GM20431 (cell line): ENCODE measurements around the gene CHRM2.
"Not testable (repeated sequence)": the region's sequence is repeated elsewhere in the genome, so short reads cannot be mapped to it uniquely, and the experiment has no call there.

ENCODE experiments used
- in situ Hi-C: fragments of 300-500 bp; cut with MseI, MboI; formaldehyde crosslinking; loops from one replicate; pipeline ENCODE4 v1.15.0; 2020; ENCODE audit warnings: low sequenced_read_pairs; ENCODE audit not compliant: unreplicated experiment

Gene CHRM2

DNA sequence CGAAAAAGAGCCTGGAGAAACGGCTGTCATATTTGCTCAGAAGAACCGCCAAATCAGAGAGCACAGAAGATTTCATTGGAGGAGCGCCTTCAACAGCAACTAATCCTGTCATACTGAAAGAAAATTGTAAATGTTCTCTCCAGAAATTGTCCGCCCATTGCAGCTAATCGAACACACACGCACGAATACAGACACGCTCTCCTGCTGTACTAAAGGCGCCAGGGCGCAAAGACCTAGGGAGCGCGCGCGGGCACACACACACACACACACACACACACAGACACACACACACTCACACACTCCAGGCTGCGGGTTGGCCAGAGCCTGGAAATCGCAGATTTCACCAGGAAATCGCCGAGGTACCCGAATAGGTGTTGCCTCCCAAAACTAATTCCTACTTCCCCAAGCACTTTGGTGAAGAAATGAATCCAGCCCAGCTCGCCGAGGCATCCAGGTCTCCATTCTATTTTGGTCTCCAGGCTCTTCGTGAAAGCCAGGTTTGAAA, at the start of gene CHRM2:
Gene CHRM2 (plus strand): TSS at position 157 of the 505 bp plus-strand sequence. CDS start 146,214 bp downstream, outside the sequence.
- in situ Hi-C loops = no loop called here

DNA sequence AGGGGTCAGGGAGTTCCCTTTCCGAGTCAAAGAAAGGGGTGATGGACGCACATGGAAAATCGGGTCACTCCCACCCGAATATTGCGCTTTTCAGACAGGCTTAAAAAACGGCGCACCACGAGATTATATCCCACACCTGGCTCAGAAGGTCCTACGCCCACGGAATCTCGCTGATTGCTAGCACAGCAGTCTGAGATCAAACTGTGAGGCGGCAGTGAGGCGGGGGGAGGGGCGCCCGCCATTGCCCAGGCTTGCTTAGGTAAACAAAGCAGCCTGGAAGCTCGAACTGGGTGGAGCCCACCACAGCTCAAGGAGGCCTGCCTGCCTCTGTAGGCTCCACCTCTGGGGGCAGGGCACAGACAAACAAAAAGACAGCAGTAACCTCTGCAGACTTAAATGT, 37.1 kb upstream of the CHRM2 start:
- in situ Hi-C loops = not testable (repeated sequence)

DNA sequence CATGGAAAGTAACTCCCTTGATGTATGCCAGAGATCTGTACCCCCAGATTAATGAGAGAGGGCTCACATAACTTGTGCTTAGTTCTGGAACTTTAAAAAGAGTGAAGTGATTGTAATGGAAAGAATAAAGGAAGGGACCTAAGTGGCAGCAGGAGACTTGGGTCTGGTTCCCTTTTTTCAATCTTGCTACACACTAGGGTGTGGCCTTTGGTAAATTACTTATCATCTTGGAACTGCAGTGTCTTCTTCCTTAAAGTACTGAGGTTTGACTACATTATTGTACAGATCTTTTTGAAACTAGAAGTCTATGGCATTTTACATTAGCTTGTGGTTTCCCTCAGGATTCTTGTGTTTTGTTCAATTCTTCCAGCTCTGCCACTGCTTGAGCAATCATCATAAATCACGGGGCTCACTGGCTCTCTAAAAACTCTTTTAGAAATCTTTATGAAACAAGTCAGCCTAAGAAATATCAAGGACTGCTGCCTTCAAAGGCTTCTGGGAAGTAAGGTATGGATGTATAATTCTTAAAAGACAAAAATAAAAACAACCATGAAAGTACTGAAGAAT, 22.5 kb upstream of the CHRM2 start:
- in situ Hi-C loops = no loop called here

DNA sequence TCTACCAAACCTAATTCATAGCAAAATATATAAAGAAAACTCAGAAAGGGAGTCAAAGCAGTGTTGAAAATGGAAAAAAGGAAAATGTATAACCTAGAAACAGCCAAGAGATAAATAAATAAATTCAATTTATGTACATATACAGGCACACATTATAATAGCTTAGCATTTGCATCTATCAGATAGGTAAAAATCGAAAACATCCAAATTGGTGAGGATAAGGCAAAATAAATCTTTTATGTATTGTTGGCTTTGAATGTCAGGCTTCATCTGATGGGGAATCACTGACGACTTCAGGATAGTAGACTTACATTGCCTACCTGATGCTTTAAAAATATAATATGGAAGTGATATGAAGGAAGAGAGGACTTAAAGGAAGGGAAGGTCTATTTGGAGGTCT, 20.6 kb upstream of the CHRM2 start:
- in situ Hi-C loops = no loop called here

DNA sequence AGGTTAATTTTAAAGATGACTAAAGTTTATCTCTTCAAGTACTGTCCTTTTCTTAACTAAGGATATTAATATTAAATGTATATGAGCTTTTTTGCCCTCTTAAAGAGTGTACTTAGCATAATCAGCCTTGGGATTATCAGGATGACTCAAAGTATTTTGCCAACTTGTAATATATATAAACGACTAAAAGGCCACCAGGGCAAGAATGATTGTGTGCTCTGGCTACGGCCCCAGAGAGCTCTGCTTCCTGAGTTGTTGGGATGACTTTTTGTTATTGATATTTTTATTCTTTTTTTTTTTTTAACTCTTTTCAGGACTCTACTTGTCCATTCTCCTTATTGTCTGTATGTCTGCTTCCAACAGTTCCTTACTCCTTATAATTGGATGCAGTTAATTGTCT, 14.8 kb upstream of the CHRM2 start:
- in situ Hi-C loops = no loop called here

DNA sequence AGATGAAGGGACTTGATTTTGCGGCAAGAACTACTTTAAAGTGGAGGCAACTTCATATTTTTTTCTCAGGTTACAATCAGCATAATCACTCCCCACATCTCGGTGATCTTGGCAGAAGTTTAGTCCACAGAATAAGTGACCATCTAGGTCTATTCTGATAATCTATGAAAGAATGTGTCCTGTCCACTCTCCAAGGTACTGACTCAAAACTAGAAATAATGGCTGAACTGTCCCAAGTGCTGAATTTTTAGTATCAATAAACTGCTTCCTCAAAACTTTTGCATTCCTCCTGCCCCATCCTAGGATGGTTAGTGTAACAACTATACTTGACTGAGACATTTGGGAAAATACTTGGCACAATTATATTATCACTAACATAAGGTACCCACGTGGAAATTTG, 10.9 kb upstream of the CHRM2 start:
- in situ Hi-C loops = no loop called here

DNA sequence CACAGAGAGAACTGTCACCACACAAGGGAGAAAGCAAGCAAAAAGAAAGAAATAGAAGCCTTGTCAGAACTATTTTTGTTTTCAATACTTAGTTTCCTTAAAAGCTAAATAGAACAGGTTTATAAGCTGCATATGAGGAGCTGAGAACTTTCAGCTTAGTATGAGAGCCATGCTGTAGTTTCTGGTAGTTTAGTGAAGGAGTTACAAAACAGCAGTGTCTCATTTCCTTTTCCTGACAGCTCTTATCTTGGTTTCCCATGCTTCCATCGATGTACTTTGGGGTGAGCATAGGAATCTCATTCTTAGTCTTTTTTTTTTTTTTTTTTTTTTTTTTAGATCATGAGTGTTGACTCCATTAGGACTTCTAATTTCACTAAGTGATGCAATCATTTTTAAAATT, 8.6 kb upstream of the CHRM2 start:
- in situ Hi-C loops = no loop called here

DNA sequence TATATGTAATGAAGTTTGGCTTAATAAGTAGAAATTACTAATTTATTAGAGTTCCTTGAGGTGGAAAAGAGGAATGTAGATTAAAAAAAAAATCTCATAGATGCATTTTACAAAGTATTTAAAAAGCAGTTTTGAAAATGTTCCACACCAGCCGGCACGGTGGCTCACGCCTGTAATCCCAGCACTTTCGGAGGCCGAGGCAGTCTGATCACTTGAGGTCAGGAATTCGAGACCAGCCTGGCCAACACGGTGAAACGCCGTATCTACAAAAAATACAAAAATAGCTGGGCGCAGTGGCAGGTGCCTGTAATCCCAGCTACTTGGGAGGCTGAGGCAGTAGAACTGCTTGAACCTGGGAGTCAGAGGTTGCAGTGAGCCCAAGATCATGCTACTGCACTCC, 3.2 kb upstream of the CHRM2 start:
- in situ Hi-C loops = no loop called here

DNA sequence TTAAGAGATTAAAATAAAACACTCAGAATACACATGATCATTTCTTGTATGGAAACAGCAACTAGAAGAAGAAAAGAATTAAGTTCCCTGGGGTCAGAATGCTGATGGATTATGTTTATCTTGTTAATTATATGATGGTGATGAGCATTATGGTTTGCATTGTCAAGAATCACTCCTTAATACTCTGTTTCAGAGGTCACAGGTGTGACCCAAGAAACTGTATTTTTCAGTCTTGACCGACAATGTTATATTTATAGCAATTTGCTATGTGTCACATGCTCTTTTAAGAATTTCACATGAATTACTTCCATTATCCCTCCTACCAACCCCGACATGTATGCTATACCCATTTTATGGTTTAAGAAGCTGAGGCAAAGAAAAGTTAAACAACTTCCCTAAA, 2.7 kb upstream of the CHRM2 start:
- in situ Hi-C loops = no loop called here

DNA sequence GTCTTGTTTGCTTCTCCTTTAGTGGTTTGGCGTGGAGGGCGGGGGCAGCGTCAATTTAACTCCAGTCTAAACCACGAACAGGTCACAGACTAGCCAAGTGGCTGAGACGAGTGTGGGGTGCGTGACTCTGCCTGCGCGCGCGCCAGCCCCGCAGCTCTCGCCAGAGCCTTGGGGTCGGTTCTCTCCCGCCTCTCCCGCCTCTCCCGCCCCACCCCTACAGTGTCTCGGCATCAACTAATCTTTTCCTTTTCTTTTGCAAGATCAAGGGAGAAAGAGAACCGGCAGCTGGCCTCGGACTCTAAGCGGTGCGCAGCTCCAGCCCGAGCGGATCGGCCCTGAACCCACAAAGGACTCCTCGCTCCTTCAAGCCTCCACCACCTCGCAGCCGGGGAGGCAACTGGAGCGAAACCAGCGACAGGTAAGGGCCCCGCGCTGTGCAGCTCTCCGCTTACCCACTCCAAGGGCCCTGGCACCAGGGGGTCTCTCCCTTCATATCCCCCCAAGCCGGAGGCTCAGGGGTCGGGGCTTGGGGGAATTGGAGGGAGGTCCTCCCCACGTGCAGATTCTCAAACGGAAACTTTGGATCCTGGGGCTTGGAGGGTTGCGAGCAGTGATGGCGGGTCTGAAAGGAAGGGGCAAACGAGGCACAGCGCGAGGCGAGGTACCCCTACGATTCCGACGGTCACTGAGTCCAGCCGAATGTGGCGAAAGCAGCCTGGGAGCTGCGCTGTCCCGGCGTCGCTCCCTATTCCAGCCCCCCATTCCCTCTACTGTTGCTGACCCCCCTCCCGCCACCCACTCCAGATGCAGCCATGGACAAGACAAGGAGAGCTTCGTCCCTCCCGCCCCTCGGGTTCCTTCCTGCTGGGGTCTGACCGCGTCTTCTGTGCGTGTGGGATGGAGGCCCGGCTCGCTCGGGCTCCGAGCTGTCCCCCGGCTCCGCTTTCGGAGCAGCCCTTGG, 829 bp downstream of the CHRM2 start:
- in situ Hi-C loops = no loop called here

DNA sequence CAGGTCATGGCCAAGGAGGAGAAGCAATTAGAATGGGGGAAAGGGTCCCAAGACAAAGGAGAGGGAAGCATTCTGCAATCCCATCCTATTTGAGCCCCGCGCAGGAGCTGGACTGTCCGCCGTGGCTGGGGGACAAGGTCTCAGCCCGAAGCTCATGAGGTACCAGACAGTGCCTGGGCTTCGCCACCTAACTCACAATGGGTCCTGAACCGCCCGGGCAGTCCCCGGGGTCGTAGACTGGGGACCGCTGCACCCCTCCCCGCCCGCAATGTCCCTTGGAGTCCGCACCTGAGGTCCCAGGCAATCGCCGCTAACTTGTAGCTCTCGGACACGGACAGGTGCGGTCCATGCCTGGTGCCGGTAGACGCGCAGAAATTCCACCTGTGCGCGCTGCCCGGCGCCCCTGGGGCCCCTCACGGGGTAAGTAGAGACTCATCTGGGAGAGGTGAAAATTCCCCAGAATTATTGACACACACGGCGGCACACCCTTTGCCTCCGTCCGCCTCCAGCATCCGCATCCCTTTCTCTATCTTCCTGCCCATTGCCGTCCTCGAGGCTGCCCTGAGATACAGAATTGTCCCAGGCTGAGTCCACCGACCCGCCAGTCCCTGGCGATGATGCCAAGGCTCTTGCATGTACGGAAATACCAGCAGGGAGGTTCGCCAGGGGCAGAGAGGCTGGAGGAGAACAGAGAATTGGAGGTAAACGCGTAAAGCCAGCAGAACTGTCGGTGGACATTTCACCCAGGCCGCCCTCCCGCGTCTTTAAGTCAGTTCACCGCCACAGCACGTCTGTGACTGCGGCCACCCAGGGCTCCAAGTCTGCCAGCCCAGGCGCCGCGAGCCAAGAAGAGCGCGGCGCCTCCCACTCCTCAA, 1.8 kb downstream of the CHRM2 start:
- in situ Hi-C loops = no loop called here

DNA sequence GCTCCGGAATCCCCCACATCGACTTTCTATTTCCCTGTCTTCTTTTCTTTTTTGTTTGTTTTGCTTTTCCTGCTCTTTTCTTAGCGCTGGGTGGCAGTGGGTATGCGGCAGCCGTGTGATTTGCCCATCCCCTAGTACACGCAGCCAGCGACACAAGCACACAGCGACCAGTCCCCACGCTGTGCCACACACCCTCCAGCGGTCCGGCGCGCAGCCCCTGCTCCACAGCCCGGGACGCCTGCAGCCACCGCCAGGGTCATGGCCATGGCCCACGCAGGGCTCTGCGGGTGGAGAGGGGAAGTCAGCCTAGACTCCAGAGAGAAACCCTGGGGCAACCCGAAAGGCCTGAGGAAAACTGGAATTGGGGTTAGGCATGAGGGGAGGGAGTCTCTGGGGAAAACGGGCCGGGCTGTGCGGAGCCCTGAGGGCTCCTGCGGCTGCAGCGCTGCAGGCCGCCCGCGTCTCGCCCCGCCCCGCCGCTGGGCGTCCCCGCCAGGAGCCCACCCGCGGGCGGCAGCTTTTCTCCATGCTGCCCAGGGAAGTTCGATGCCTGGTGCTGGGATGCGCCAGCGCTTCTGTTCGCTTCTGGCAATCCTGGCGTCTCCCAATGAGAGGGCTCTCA, 2.5 kb downstream of the CHRM2 start:
- in situ Hi-C loops = no loop called here

DNA sequence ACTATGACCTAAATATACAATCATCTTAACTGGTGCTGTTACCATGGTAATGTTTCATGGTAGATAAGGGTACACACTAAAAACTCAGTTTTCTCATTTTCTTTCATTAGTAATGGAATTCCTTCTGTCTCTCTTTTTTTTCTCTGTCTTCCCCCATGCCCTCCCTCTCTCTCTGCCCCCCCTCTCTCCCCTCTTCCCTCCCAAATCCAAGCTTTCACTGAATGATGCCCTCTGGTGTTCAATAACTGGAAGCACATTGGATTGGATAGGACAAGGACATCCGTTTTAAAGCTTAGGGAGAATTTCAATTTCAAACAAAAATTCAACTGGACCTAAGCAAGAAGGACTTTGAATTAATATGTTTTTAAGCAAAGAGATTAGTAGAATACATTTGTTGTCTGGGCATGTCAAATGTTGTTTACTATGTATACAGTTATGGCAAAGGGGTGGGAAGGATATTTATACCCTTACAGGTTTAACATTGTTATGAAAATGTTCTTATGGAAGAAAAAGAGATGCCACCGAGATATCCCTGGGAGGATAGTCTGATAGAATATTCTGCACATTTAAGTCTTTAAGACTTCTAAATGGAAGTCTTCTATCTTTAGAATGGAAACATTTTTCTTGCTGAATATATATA, 6.1 kb downstream of the CHRM2 start:
- in situ Hi-C loops = no loop called here

DNA sequence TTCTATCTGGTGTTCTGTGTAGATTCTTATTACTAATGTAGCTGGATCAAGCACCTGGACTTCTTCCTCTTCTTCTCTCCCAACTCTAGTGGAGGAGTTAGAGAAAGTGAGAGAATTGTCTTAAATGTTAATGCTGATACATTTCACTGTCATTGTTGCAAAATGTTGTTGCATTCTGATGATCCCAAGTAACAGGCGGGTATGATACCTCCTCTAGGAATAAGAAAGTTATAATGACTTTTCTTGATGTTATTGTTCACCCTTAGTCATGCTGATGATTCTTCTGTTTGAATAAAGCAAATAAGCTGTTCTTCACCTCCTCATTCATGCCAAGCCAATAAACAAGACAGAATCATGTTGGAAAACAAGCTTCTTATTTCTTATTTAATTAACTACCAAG, 9.1 kb downstream of the CHRM2 start:
- in situ Hi-C loops = no loop called here

DNA sequence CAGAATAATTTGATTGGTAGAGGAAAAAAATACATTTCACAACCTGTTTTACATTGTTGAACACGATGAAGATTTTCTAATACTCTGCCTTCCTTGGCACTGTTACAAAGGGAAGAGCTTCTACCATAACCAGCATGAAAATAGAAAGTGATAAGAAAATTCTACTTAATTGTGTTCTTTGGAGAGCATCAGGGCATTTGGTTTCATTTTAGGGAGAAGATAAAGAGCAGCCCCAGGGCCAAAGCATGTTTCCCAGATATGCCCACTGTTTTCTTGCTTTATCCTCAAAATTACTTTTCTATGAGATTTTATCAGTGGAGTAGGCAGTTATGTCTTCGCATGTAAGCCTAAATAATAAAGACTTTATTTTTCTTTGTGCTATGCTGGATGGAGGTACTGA, 9.5 kb downstream of the CHRM2 start:
- in situ Hi-C loops = no loop called here

DNA sequence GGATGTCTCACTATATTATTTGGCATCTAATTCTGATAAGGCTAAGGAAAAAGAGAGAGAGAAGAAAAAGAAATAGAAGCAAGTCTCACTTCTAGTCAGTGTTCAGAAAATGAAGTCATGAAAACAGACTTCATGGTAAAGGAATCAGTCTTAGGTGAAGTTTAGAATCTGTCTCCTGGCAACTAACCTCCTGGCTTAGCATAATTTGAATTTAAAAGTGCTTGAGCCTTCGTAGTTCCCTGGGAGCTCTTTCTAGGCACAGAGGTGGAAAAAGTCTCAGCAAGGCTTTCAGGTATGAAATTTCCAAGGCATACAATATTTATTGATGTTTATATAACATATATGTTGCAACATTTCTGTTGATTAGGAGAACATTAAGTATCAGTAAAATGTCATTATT, 10.4 kb downstream of the CHRM2 start:
- in situ Hi-C loops = no loop called here

DNA sequence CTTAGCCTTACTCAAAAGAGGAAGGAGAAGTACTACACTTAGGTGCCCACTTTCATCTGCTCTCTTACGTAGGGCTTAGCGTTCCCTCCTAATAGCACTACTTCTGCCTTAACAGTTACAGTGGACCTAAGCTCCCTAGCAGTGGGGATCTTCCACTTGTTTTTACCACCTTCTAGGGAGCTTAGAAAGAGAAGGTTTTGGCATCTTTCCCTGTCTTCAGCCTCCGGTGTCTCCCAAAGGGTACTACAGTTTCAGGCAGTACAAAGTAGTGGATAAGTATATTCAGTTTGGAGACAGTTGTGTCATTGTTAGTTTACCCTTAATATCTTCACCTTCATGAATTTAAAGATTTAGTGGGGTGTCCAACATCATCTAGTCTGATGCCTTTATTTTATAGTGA, 14.6 kb downstream of the CHRM2 start:
- in situ Hi-C loops = no loop called here

DNA sequence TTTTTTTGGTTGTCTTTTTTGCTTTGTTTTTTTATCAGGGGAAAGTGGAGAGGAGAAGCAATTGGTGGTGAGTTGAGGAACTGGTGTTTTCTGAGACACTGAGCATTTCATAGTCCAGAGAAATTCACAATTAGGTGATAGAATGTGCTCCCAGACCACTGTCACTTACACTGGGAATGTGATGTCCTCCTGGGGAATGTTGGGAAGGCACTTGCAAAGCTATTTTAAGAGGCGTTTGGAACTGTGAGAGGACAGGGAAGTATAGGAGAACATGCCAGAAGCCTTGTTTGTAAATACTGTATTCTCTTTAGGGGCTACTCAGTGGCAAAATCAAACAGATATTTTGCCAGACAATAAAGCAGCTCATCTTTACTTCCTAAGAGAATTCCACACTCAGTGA, 16.0 kb downstream of the CHRM2 start:
- in situ Hi-C loops = no loop called here

DNA sequence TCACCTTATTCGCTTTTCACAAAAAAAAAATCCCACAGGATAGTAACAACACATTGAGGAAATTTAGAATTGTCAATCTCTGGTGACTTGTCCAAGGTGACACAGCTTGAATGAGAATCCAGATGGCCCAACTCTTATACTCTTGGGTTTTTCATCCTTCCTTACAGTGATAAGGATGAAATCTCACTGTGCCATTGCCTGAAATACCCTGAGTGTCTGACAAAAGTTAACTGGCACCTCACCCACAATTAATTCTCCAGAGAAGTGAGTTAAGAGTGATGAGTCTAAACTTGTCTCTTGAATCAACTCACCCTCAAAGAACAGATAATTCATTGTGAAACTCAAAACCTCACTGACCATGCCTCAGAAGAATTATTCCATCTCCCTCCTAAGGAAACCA, 18.9 kb downstream of the CHRM2 start:
- in situ Hi-C loops = no loop called here

DNA sequence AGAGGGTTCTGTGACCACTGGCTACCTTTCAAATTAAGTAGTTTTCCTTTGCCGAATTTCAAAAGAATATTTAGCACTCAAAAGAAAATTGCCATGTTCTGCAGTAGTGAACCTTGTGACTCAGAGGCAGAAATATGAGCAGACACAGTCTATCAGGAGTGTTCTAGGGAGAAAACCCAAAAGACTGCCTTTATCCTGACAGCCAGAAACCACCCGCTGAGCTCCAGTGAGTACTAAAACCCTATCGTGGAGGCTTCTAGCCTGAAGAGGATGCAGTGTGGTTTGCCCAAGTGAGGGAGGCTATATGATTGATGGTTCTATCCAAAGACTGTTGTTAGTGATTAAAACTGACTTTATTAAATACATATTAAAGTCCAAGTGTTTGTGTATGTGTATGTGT, 21.9 kb downstream of the CHRM2 start:
- in situ Hi-C loops = no loop called here
